K562 (cell line): ENCODE results near the gene CA7. TPM values are rescaled to one million over a fixed set of nuclear protein-coding genes. Genes with fewer than 3 reads are reported as not detected.

ENCODE experiments used
- ATAC-seq: fragments of 200-7000 bp; cut with Tn5 transposase; 3 replicates; pipeline ENCODE4 v1.9.1; 2020; ENCODE audit warnings: moderate library complexity
- BruUV-seq: library from RNA; stranded (reverse); fragments of 400-500 nt; replicated peaks from 2 replicates; lab custom pipeline; 2021; lab: Mats Ljungman, UMichigan
- CTCF ChIA-PET: fragments of 300-600 bp; formaldehyde crosslinking; extraction: SDS; loops from one replicate; lab custom pipeline; 2021; ENCODE audit warnings: low intra/inter-chr PET ratio; lab: Yijun Ruan, JAX
- POLR2A ChIA-PET: fragments of 300-600, 350-650 bp; sonication (Branson Sonifier 250); formaldehyde crosslinking; extraction: SDS; loops from one replicate; lab custom pipeline; 2021; ENCODE audit warnings: antibody characterized with exemption, inconsistent platforms; lab: Yijun Ruan, JAX
- DNase-seq, 4 experiments: peaks; one replicate each; pipeline versions ENCODE4 v3.0.0 to v3.0.0-alpha.2; 2011 to 2018; ENCODE audit warnings: low spot score in 3 of 4, mixed read lengths in 3 of 4; ENCODE audit errors: extremely low read depth in 1 of 4
- FAIRE-seq: peaks from 2 replicates; lab custom pipeline; 2011; peaks lifted over from hg19 to GRCh38; lab: Jason Lieb, UNC
- H2AFZ ChIP-seq: 2 replicates; pipeline ENCODE4 v1.6.0; 2011; ENCODE audit warnings: low read depth, low read length, control low read depth, inconsistent platforms
- H3K27ac ChIP-seq: fragments of 200-600 bp; 3 replicates; pipeline ENCODE4 v1.8.0; 2011; ENCODE audit warnings: low read depth, mild to moderate bottlenecking, control low read depth, inconsistent platforms, low read length, moderate library complexity, mixed read lengths; ENCODE audit errors: extremely low read depth
- H3K27me3 ChIP-seq, 2 experiments: fragments of 300-600 bp in 1 of 2; 2 replicates in 1 of 2; 3 replicates in 1 of 2; pipeline versions ENCODE4 v1.6.0 to v1.8.0; 2011; ENCODE audit warnings: inconsistent platforms in 2 of 2, low read length in 2 of 2, mild to moderate bottlenecking in 1 of 2, mixed read lengths in 1 of 2, moderate library complexity in 1 of 2; ENCODE audit not compliant: control insufficient read depth in 2 of 2, insufficient read depth in 2 of 2
- H3K36me3 ChIP-seq: fragments of 300-600 bp; 3 replicates; pipeline ENCODE4 v1.8.0; 2011; ENCODE audit warnings: mild to moderate bottlenecking, low read length, inconsistent platforms; ENCODE audit not compliant: control insufficient read depth, insufficient read depth
- H3K4me1 ChIP-seq, 2 experiments: fragments of 200-600 bp in 1 of 2; replicated peaks in 1 of 2; 2 replicates in 1 of 2; 3 replicates in 1 of 2; pipeline versions ENCODE4 v1.5.1 to v1.8.0; 2011; ENCODE audit warnings: inconsistent platforms in 2 of 2, low read length in 2 of 2, mild to moderate bottlenecking in 1 of 2, mixed read lengths in 1 of 2, moderate library complexity in 1 of 2; ENCODE audit not compliant: control insufficient read depth in 2 of 2, insufficient read depth in 2 of 2
- H3K4me2 ChIP-seq: 2 replicates; pipeline ENCODE4 v1.6.1; 2011; ENCODE audit warnings: low read length, control low read depth, inconsistent platforms, mixed read lengths; ENCODE audit not compliant: insufficient read depth
- H3K4me3 ChIP-seq: fragments of 200-600 bp; sonication (generic), shearing (Covaris generic); 2 replicates; pipeline ENCODE4 v1.5.1; 2016; ENCODE audit warnings: control low read depth, inconsistent platforms
- H3K79me2 ChIP-seq: fragments of 200-600 bp; 3 replicates; pipeline ENCODE4 v1.8.0; 2011; ENCODE audit warnings: low read length, inconsistent platforms; ENCODE audit not compliant: control insufficient read depth, insufficient read depth
- H3K9ac ChIP-seq, 2 experiments: 2 replicates each; pipeline versions ENCODE4 v1.6.0 to v1.6.1; 2011; ENCODE audit warnings: low read depth in 2 of 2, low read length in 2 of 2, control low read depth in 1 of 2, inconsistent platforms in 1 of 2, mild to moderate bottlenecking in 1 of 2, mixed read lengths in 1 of 2; ENCODE audit not compliant: insufficient read depth in 1 of 2
- H3K9me1 ChIP-seq: one replicate; pipeline ENCODE4 v1.6.0; 2011; ENCODE audit warnings: inconsistent platforms, mild to moderate bottlenecking, low read length, moderate library complexity; ENCODE audit not compliant: control insufficient read depth, insufficient read depth
- H3K9me3 ChIP-seq: replicated peaks from 2 replicates; pipeline ENCODE4 v1.5.1; 2011; ENCODE audit warnings: low read depth, low read length, inconsistent platforms; ENCODE audit not compliant: control insufficient read depth, insufficient read depth
- H4K20me1 ChIP-seq: replicated peaks from 2 replicates; pipeline ENCODE4 v1.6.1; 2011; ENCODE audit warnings: low read length, inconsistent platforms, mixed read lengths; ENCODE audit not compliant: control insufficient read depth, insufficient read depth
- BRF1 ChIP-seq: IDR thresholded peaks from 3 replicates; pipeline ENCODE4 v1.6.1; 2011; ENCODE audit warnings: borderline replicate concordance, mild to moderate bottlenecking; ENCODE audit not compliant: insufficient read length; ENCODE audit errors: extremely low read depth
- CAMTA2 ChIP-seq: fragments of 250-450 bp; sonication (Bioruptor Pico); conservative IDR thresholded peaks from 2 replicates; pipeline ENCODE4 v1.5.1; 2022
- GABPB1 ChIP-seq: sonication (generic); formaldehyde crosslinking; IDR thresholded peaks from 2 replicates; pipeline ENCODE4 v1.8.0; 2022; ENCODE audit warnings: mild to moderate bottlenecking, missing genetic modification reagents
- HDGF ChIP-seq: fragments of 450-650 bp; IDR thresholded peaks from 2 replicates; pipeline ENCODE4 v1.6.1; 2016
- MEIS2 ChIP-seq: fragments of 450-650 bp; IDR thresholded peaks from 2 replicates; pipeline ENCODE4 v1.6.1; 2014; ENCODE audit warnings: mild to moderate bottlenecking; ENCODE audit not compliant: partially characterized antibody
- NR2F6 ChIP-seq: fragments of 450-650 bp; formaldehyde crosslinking; IDR thresholded peaks from 2 replicates; pipeline ENCODE4 v1.4.0; 2020; ENCODE audit warnings: mild to moderate bottlenecking
- NR4A1 ChIP-seq, 2 experiments: fragments of 250-450 bp in 1 of 2; fragments of 450-650 bp in 1 of 2; sonication (Bioruptor Pico) in 1 of 2; IDR thresholded peaks; 2 replicates each; pipeline versions ENCODE4 v1.4.0 to v1.6.1; 2016 to 2020; ENCODE audit warnings: mild to moderate bottlenecking in 2 of 2, missing compliant biosample characterization in 1 of 2, missing genetic modification characterization in 1 of 2, moderate library complexity in 1 of 2
- RBM17 ChIP-seq: fragments of 200-400 bp; formaldehyde crosslinking; IDR thresholded peaks from 2 replicates; pipeline ENCODE4 v1.6.1; 2017; ENCODE audit warnings: low read depth, mild to moderate bottlenecking, low read length, borderline replicate concordance
- RNF2 ChIP-seq: sonication (generic); IDR thresholded peaks from 2 replicates; pipeline ENCODE4 v1.6.1; 2016
- SP1 ChIP-seq: sonication (generic); formaldehyde crosslinking; IDR thresholded peaks from 2 replicates; pipeline ENCODE4 v1.8.1; 2022; ENCODE audit warnings: mild to moderate bottlenecking, missing genetic modification reagents
- TSC22D4 ChIP-seq: fragments of 450-650 bp; IDR thresholded peaks from 2 replicates; pipeline ENCODE4 v1.6.1; 2016; ENCODE audit warnings: missing genetic modification characterization, missing biosample characterization, control low read depth
- ZBED1 ChIP-seq: IDR thresholded peaks from 2 replicates; pipeline ENCODE4 v1.6.1; 2014
- ZNF175 ChIP-seq: fragments of 200-800 bp; sonication (Bioruptor generic); IDR thresholded peaks from 2 replicates; pipeline ENCODE4 v1.6.1; 2016; ENCODE audit warnings: low read depth, mild to moderate bottlenecking, missing genetic modification characterization, missing compliant biosample characterization
- ZNF23 ChIP-seq: fragments of 250-450 bp; sonication (Bioruptor Pico); IDR thresholded peaks from 2 replicates; pipeline ENCODE4 v1.4.0; 2020; ENCODE audit warnings: mild to moderate bottlenecking
- ZNF551 ChIP-seq: fragments of 250-450 bp; sonication (Bioruptor Pico); IDR thresholded peaks from 2 replicates; pipeline ENCODE4 v1.5.0; 2021; ENCODE audit warnings: mild to moderate bottlenecking, moderate library complexity
- ZNF561 ChIP-seq: fragments of 450-650 bp; formaldehyde crosslinking; conservative IDR thresholded peaks from 2 replicates; pipeline ENCODE4 v1.4.0; 2020; ENCODE audit warnings: mild to moderate bottlenecking, moderate library complexity
- WGBS: fragments of 100-300 bp; shearing (Covaris generic); methylation state at CpG from one replicate; pipeline ENCODE4 v1.1.6; 2016; ENCODE audit warnings: low coverage, mixed read lengths; ENCODE audit not compliant: insufficient coverage; ENCODE audit errors: missing lambda C conversion rate; 5-methylcytosine and 5-hydroxymethylcytosine counted together
- in situ Hi-C: fragments of 300-500 bp; cut with MboI; formaldehyde crosslinking; loops from 4 replicates; pipeline ENCODE4 v1.15.0; 2018; ENCODE audit warnings: inconsistent platforms, mixed read lengths
- intact Hi-C: fragments of 100-400 bp; cut with micrococcal nuclease; formaldehyde crosslinking; loops from 2 replicates; pipeline ENCODE4 v1.14.2; 2022
- polyA plus RNA-seq, 8 experiments: library from polyadenylated mRNA; depleted of rRNA in 4 of 8; stranded (reverse) in 5 of 8; unstranded in 3 of 8; fragments of >200 nt; fragmentation: Nextera tagmentation in 2 of 8; fragmentation: Illumina TruSeq in 1 of 8; extraction: Ambion mirVana in 2 of 8; extraction: Trizol in 1 of 8; gene quantifications; 2 replicates each; pipeline versions ENCODE4 v1.2.1 to v1.2.3, GENCODE V29; 2011 to 2014; ENCODE audit warnings: inconsistent platforms in 1 of 8, missing spikeins in 1 of 8
- total RNA-seq, 7 experiments: library from RNA; depleted of rRNA in 6 of 7; stranded (reverse); fragments of >200 nt in 6 of 7; fragmentation: Illumina TruSeq in 2 of 7; extraction: Trizol in 2 of 7; gene quantifications; 2 replicates each; pipeline versions ENCODE4 v1.2.1 to v1.2.3, GENCODE V29; 2011 to 2021; ENCODE audit warnings: low replicate concordance in 1 of 7
- TF ChIP-seq, protein P1 (sequence below): fragments of 450-650 bp; IDR thresholded peaks from 2 replicates; pipeline ENCODE4 v1.6.1; 2016; ENCODE audit warnings: low read depth, mild to moderate bottlenecking, moderate library complexity
- TF ChIP-seq, protein P2 (sequence below): fragments of 250-450 bp; sonication (Bioruptor Pico); IDR thresholded peaks from 2 replicates; pipeline ENCODE4 v1.8.0; 2021; ENCODE audit warnings: mild to moderate bottlenecking, moderate library complexity
- TF ChIP-seq, protein P3 (sequence below): sonication (generic); formaldehyde crosslinking; IDR thresholded peaks from 2 replicates; pipeline ENCODE4 v1.4.0; 2020; ENCODE audit warnings: mild to moderate bottlenecking, missing genetic modification reagents
- TF ChIP-seq, protein P4 (sequence below): sonication (generic); formaldehyde crosslinking; IDR thresholded peaks from 2 replicates; pipeline ENCODE4 v1.8.0; 2022; ENCODE audit warnings: mild to moderate bottlenecking, low read depth, missing genetic modification reagents

Gene CA7
- total and polyA plus RNA-seq, 9 of the 15 experiments (the other 6 are each of a cell fraction or from before 2014, with no cell fraction given), result 0.03 to 0.07 (median 0.05) TPM; not detected in 5

DNA sequence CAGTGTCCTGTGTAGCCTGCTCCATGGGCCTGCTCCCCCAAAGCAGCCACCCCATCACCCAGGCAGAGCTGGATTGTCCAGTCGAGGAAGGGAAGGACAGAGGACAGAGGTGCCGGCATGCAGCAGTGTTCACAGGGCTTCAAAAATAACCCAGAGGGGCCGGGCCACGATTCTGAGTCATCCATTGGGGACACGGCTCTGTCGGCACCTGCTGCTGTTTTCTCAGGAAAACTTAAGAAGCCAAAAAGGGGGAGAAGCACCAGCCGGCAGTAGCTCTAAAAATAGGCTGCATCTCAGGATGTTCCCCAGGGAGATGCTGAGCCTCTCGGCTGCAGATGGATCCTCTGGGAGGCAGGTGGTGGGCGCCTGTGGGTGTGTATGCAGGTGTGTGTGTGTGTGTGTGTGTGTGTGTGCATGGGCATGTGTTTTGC, 1.6 kb downstream of the CA7 start:
- DNase-seq (no peak), ATAC-seq (no peak), FAIRE-seq (no peak)
- in situ Hi-C loops (no loop called here), intact Hi-C loops (no loop called here)
- no TSS peak for BruUV-seq
- peaks cover 12 to 22% of the 10 kb centered on the region in 2 experiments; a peak in 3 of 5 replicates for H3K4me1 ChIP-seq
- H4K20me1 ChIP-seq, result 0 out of 2 replicates have a peak, but pooled peaks cover 4% of the 10 kb centered on the region
- H3K36me3 ChIP-seq, result no peaks in the 10 kb centered on the region
- peaks cover 18 to 20% of the 10 kb centered on the region in 2 experiments; a peak in 4 of 5 replicates for H3K27me3 ChIP-seq
- no peak overlapping the region for H3K27ac ChIP-seq
- no peak overlapping the region for H3K9ac ChIP-seq
- no peaks in the 10 kb centered on the region for H3K9me1 ChIP-seq
- H3K4me2 ChIP-seq, result no peak overlapping the region
- no peak for TF ChIP-seq BRF1
- no peak for TF ChIP-seq ZNF23 (CRISPR knock-in tag)
- TF ChIP-seq TSC22D4 (tag), result no peak
- TF ChIP-seq RBM17, result no peak
- TF ChIP-seq MEIS2, result no peak
- no peak for TF ChIP-seq CAMTA2 (CRISPR knock-in tag)
- no peak for TF ChIP-seq ZNF175
- TF ChIP-seq SP1 (CRISPR knock-in tag), result no peak
- no peak for TF ChIP-seq ZNF551 (CRISPR knock-in tag)
- TF ChIP-seq, protein P1, sequence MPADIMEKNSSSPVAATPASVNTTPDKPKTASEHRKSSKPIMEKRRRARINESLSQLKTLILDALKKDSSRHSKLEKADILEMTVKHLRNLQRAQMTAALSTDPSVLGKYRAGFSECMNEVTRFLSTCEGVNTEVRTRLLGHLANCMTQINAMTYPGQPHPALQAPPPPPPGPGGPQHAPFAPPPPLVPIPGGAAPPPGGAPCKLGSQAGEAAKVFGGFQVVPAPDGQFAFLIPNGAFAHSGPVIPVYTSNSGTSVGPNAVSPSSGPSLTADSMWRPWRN, result no peak
- no peak for TF ChIP-seq ZBED1
- TF ChIP-seq, protein P2, sequence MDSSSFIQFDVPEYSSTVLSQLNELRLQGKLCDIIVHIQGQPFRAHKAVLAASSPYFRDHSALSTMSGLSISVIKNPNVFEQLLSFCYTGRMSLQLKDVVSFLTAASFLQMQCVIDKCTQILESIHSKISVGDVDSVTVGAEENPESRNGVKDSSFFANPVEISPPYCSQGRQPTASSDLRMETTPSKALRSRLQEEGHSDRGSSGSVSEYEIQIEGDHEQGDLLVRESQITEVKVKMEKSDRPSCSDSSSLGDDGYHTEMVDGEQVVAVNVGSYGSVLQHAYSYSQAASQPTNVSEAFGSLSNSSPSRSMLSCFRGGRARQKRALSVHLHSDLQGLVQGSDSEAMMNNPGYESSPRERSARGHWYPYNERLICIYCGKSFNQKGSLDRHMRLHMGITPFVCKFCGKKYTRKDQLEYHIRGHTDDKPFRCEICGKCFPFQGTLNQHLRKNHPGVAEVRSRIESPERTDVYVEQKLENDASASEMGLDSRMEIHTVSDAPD (CRISPR knock-in tag), result no peak
- TF ChIP-seq NR4A1 (CRISPR knock-in tag; IDR thresholded peaks at IDR 0.05), result no peak
- TF ChIP-seq NR4A1 (tag; IDR thresholded peaks at IDR 0.05), result no peak
- TF ChIP-seq, protein P3, sequence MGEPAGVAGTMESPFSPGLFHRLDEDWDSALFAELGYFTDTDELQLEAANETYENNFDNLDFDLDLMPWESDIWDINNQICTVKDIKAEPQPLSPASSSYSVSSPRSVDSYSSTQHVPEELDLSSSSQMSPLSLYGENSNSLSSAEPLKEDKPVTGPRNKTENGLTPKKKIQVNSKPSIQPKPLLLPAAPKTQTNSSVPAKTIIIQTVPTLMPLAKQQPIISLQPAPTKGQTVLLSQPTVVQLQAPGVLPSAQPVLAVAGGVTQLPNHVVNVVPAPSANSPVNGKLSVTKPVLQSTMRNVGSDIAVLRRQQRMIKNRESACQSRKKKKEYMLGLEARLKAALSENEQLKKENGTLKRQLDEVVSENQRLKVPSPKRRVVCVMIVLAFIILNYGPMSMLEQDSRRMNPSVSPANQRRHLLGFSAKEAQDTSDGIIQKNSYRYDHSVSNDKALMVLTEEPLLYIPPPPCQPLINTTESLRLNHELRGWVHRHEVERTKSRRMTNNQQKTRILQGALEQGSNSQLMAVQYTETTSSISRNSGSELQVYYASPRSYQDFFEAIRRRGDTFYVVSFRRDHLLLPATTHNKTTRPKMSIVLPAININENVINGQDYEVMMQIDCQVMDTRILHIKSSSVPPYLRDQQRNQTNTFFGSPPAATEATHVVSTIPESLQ (CRISPR knock-in tag), result no peak
- TF ChIP-seq GABPB1, result no peak
- no peak for TF ChIP-seq RNF2
- TF ChIP-seq HDGF, result no peak
- TF ChIP-seq, protein P4, sequence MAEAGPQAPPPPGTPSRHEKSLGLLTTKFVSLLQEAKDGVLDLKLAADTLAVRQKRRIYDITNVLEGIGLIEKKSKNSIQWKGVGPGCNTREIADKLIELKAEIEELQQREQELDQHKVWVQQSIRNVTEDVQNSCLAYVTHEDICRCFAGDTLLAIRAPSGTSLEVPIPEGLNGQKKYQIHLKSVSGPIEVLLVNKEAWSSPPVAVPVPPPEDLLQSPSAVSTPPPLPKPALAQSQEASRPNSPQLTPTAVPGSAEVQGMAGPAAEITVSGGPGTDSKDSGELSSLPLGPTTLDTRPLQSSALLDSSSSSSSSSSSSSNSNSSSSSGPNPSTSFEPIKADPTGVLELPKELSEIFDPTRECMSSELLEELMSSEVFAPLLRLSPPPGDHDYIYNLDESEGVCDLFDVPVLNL (CRISPR knock-in tag), result no peak
- no peak for TF ChIP-seq NR2F6 (CRISPR knock-in tag)
- TF ChIP-seq ZNF561 (CRISPR knock-in tag), result no peak
- no peak overlapping the region for H2AFZ ChIP-seq
- H3K4me3 ChIP-seq, result no peak overlapping the region
- H3K9me3 ChIP-seq, result no peaks in the 10 kb centered on the region
- H3K79me2 ChIP-seq, result no peaks in the 10 kb centered on the region
- 4% methylated on average over 9 of the region's 9 CpGs for WGBS
- ChIA-PET CTCF (no interaction called here), POLR2A (no interaction called here)
